Adrenal gland (tissue), 5 donors: ENCODE measurements around the gene UBASH3B.

Experiments
- CTCF ChIP-seq, 6 experiments: fragments of 450-650 bp in 4 of 6; fragments of 200-600 bp in 2 of 6; sonication (generic) in 1 of 6; IDR thresholded peaks; 1 replicate in 5 of 6; 2 replicates in 1 of 6; pipeline versions ENCODE4 v1.5.1 to v1.8.0; 2016 to 2021; ENCODE audit warnings: antibody characterized with exemption in 6 of 6, mild to moderate bottlenecking in 2 of 6, moderate library complexity in 1 of 6
- POLR2A ChIP-seq, 2 donors: fragments of 450-650 bp; IDR thresholded peaks; one replicate each; pipeline ENCODE4 v1.6.1; 2017; ENCODE audit warnings: antibody characterized with exemption in 2 of 2, mild to moderate bottlenecking in 2 of 2, moderate library complexity in 1 of 2
- donor health status: DM: no; HTN: no; CAD: no.

- no peak for TF ChIP-seq CTCF (IDR thresholded peaks at IDR 0.05)
- TF ChIP-seq POLR2A (IDR thresholded peaks at IDR 0.05) = no peak
These were observed 21.0 kb upstream of the UBASH3B start for GRCh38 chr11:122634501-122634900.
